Measurements from ENCODE around the gene NLRP1. TPM values are rescaled to one million over a fixed set of nuclear protein-coding genes. Genes with fewer than 3 reads are reported as not detected.
A peak's percentile ranks its signal among the peaks of the same experiment; 100 is the strongest.

NLRP1 gene
- total and polyA plus RNA-seq, 5 experiments from 2014 or later: 18.4 to 370 (median 47.9) TPM

- peaks cover 0 to 18% (median 4%) of the 10 kb centered on the region in 5 donors for H3K27me3 Mint-ChIP-seq
- DNase-seq: no peak
- no peak overlapping the region for H3K4me3 Mint-ChIP-seq
- POLR2A ChIA-PET: no interaction called here
- H3K36me3 Mint-ChIP-seq: no peaks in the 10 kb centered on the region
- no peaks in the 10 kb centered on the region for H3K9me3 Mint-ChIP-seq
- H3K27ac Mint-ChIP-seq: no peak overlapping the region
- no peak for ATAC-seq
- peaks cover 0 to 7% (median 1%) of the 10 kb centered on the region in 4 donors for H3K4me1 Mint-ChIP-seq
These were observed 24.2 kb upstream of the NLRP1 start for GRCh38 chr17:5608399-5609112.

- H3K27me3 Mint-ChIP-seq: peaks cover 0 to 18% (median 4%) of the 10 kb centered on the region in 5 donors
- H3K4me3 Mint-ChIP-seq: no peak overlapping the region
- POLR2A ChIA-PET: no interaction called here
- H3K27ac Mint-ChIP-seq: no peak overlapping the region
- ATAC-seq: no peak
- no peaks in the 10 kb centered on the region for H3K36me3 Mint-ChIP-seq
- H3K4me1 Mint-ChIP-seq: peaks cover 0 to 7% (median 1%) of the 10 kb centered on the region in 4 donors
- DNase-seq: no peak
- no peaks in the 10 kb centered on the region for H3K9me3 Mint-ChIP-seq
These were observed 23.6 kb upstream of the NLRP1 start for GRCh38 chr17:5607946-5608345.

- Mint-ChIP-seq H3K27me3 (peaks cover 14 to 30% (median 23%) of the 10 kb centered on the region in 5 donors), H3K4me1 (no peaks in the 10 kb centered on the region), H3K4me3 (no peak overlapping the region), H3K27ac (no peak overlapping the region), H3K9me3 (no peaks in the 10 kb centered on the region), H3K36me3 (no peaks in the 10 kb centered on the region)
- no peak for DNase-seq
- POLR2A ChIA-PET: no interaction called here
- no peak for ATAC-seq
These were observed 21.1 kb upstream of the NLRP1 start for GRCh38 chr17:5605452-5605851.

GRCh38 chr17:5600041-5600440, 15.7 kb upstream of the NLRP1 start:
- no peak for DNase-seq
- POLR2A ChIA-PET: no interaction called here
- Mint-ChIP-seq H3K27me3 (peaks cover 29 to 60% (median 44%) of the 10 kb centered on the region in 5 donors), H3K4me3 (no peak overlapping the region), H3K36me3 (no peaks in the 10 kb centered on the region), H3K4me1 (no peaks in the 10 kb centered on the region), H3K27ac (no peak overlapping the region), H3K9me3 (no peaks in the 10 kb centered on the region)
- ATAC-seq: no peak

- no peak for ATAC-seq
- H3K27ac Mint-ChIP-seq: no peak overlapping the region
- H3K27me3 Mint-ChIP-seq: peaks cover 29 to 64% (median 44%) of the 10 kb centered on the region in 5 donors
- no peaks in the 10 kb centered on the region for H3K9me3 Mint-ChIP-seq
- no peaks in the 10 kb centered on the region for H3K36me3 Mint-ChIP-seq
- no peak overlapping the region for H3K4me3 Mint-ChIP-seq
- no peak for DNase-seq
- peaks cover 0 to 1% (median 0%) of the 10 kb centered on the region in 4 donors for H3K4me1 Mint-ChIP-seq
- POLR2A ChIA-PET: interaction anchor here (0.5 kb wide), 1 partner anchor 122 kb away, joined by 3 read pairs; no protein-coding TSS in a partner anchor
These were observed 14.1 kb upstream of the NLRP1 start for GRCh38 chr17:5598457-5598856.

- DNase-seq (no peak), ATAC-seq (no peak)
- Mint-ChIP-seq H3K27ac (no peak overlapping the region), H3K4me1 (peaks cover 0 to 1% (median 0%) of the 10 kb centered on the region in 4 donors), H3K9me3 (no peaks in the 10 kb centered on the region), H3K36me3 (no peaks in the 10 kb centered on the region), H3K27me3 (peaks cover 21 to 55% (median 40%) of the 10 kb centered on the region in 5 donors), H3K4me3 (no peak overlapping the region)
- POLR2A ChIA-PET: no interaction called here
These were observed 12.1 kb upstream of the NLRP1 start for GRCh38 chr17:5596421-5596820.

GRCh38 chr17:5595831-5596230, 11.5 kb upstream of the NLRP1 start:
- Mint-ChIP-seq H3K4me1 (peaks cover 0 to 1% (median 0%) of the 10 kb centered on the region in 4 donors), H3K36me3 (no peaks in the 10 kb centered on the region), H3K4me3 (no peak overlapping the region), H3K9me3 (no peaks in the 10 kb centered on the region), H3K27me3 (peaks cover 19 to 49% (median 34%) of the 10 kb centered on the region in 5 donors), H3K27ac (no peak overlapping the region)
- POLR2A ChIA-PET: interaction anchor here (0.7 kb wide), 1 partner anchor 11 kb away, joined by 3 read pairs; the partner anchor contains the start of gene NLRP1
- no peak for ATAC-seq
- DNase-seq: no peak

- Mint-ChIP-seq H3K27me3 (peaks cover 10 to 28% (median 21%) of the 10 kb centered on the region in 5 donors), H3K9me3 (no peaks in the 10 kb centered on the region), H3K27ac (no peak overlapping the region), H3K4me1 (peaks cover 2 to 4% (median 3%) of the 10 kb centered on the region in 4 donors), H3K4me3 (no peak overlapping the region), H3K36me3 (no peaks in the 10 kb centered on the region)
- POLR2A ChIA-PET: no interaction called here
- ATAC-seq: peak; percentile 44 to 65
- DNase-seq: peak in 3 of 10 donors; percentile 46 to 50 (median 49)
These were observed 8.1 kb upstream of the NLRP1 start for GRCh38 chr17:5592382-5592781.

GRCh38 chr17:5591966-5592365, 7.7 kb upstream of the NLRP1 start:
- ATAC-seq: no peak
- H3K27ac Mint-ChIP-seq: no peak overlapping the region
- no peak for DNase-seq
- POLR2A ChIA-PET: no interaction called here
- H3K9me3 Mint-ChIP-seq: no peaks in the 10 kb centered on the region
- peaks cover 6 to 8% (median 7%) of the 10 kb centered on the region in 4 donors for H3K4me1 Mint-ChIP-seq
- peaks cover 8 to 27% (median 17%) of the 10 kb centered on the region in 5 donors for H3K27me3 Mint-ChIP-seq
- H3K4me3 Mint-ChIP-seq: no peak overlapping the region
- no peaks in the 10 kb centered on the region for H3K36me3 Mint-ChIP-seq

GRCh38 chr17:5588584-5588983, 4.3 kb upstream of the NLRP1 start:
- Mint-ChIP-seq H3K4me1 (peaks cover 8 to 38% (median 31%) of the 10 kb centered on the region in 4 donors), H3K9me3 (no peaks in the 10 kb centered on the region), H3K36me3 (peaks cover 0 to 1% (median 0%) of the 10 kb centered on the region in 3 donors), H3K4me3 (no peak overlapping the region), H3K27me3 (peaks cover 0 to 3% (median 0%) of the 10 kb centered on the region in 5 donors), H3K27ac (no peak overlapping the region)
- POLR2A ChIA-PET: interaction anchor here (1.0 kb wide), 1 partner anchor 118 kb away, joined by 3 read pairs; no protein-coding TSS in a partner anchor
- ATAC-seq (no peak), DNase-seq (no peak)

GRCh38 chr17:5587438-5588032, 3.2 kb upstream of the NLRP1 start:
- peak overlapping the region in 9 of 10 donors; percentile 4 to 68 (median 56) for H3K4me3 Mint-ChIP-seq
- no peaks in the 10 kb centered on the region for H3K9me3 Mint-ChIP-seq
- H3K36me3 Mint-ChIP-seq: peaks cover 0 to 7% (median 3%) of the 10 kb centered on the region in 3 donors
- POLR2A ChIA-PET: interaction anchor here (1.0 kb wide), 1 partner anchor 119 kb away, joined by 3 read pairs; no protein-coding TSS in a partner anchor
- H3K27ac Mint-ChIP-seq: peak overlapping the region; percentile 82 to 100 (median 92)
- DNase-seq: peak in 9 of 10 donors; percentile 33 to 83 (median 62)
- H3K27me3 Mint-ChIP-seq: peaks cover 0 to 3% (median 0%) of the 10 kb centered on the region in 5 donors
- ATAC-seq: peak in 1 of 2 donors; percentile 9
- H3K4me1 Mint-ChIP-seq: peaks cover 15 to 47% (median 39%) of the 10 kb centered on the region in 4 donors

GRCh38 chr17:5585836-5586521, 1.7 kb upstream of the NLRP1 start:
- DNase-seq: no peak
- Mint-ChIP-seq H3K27ac (peak overlapping the region; percentile 94 to 100 (median 100)), H3K27me3 (no peaks in the 10 kb centered on the region), H3K4me3 (peak overlapping the region; percentile 12 to 62 (median 49)), H3K9me3 (no peaks in the 10 kb centered on the region), H3K36me3 (peaks cover 0 to 18% (median 10%) of the 10 kb centered on the region in 3 donors), H3K4me1 (peaks cover 23 to 63% (median 55%) of the 10 kb centered on the region in 4 donors)
- ATAC-seq: no peak
- POLR2A ChIA-PET: no interaction called here

All from naive thymus-derived CD8-positive, alpha-beta T cell (primary cell).